ENCODE results near the gene CCDC178.

DNA sequence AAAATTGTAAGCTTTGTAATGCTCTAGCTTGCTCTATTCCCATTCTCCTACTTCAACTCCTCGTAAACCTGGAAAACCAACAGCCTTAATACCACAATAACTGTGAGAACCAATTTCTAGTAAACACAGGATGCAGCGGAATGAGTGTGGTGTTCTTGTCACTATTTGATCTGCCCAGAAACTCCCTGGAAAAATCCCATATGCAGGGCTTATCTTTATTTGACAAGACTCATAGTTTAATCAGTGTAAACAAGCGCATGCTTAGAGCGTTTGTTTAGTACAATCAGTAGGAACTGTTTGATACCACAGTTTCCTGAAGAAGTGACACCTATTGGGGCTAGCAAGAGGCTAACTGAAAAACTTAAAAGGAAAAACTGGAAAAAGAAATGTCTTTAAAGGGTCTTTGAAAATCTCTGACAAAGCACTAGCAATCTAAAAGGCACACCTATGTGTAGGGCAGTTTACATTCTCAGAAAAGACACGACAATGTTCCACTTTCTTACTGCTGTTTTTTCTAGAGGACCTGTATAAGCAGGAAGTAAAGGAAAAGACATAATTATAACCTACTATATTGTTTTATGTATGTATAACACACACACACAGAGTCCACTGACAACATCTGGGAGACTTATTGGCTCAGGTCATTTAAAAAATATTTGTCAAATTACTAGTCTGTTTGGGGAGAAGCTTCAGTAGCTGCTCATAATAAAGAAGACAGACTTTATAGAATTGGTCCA, 426.3 kb downstream of the CCDC178 start:
- TF ChIP-seq POLR2A (IDR thresholded peaks at IDR 0.05) (no peak), POLR2AphosphoS5 (IDR thresholded peaks at IDR 0.05) (no peak)
- TF ChIP-seq, protein P1, sequence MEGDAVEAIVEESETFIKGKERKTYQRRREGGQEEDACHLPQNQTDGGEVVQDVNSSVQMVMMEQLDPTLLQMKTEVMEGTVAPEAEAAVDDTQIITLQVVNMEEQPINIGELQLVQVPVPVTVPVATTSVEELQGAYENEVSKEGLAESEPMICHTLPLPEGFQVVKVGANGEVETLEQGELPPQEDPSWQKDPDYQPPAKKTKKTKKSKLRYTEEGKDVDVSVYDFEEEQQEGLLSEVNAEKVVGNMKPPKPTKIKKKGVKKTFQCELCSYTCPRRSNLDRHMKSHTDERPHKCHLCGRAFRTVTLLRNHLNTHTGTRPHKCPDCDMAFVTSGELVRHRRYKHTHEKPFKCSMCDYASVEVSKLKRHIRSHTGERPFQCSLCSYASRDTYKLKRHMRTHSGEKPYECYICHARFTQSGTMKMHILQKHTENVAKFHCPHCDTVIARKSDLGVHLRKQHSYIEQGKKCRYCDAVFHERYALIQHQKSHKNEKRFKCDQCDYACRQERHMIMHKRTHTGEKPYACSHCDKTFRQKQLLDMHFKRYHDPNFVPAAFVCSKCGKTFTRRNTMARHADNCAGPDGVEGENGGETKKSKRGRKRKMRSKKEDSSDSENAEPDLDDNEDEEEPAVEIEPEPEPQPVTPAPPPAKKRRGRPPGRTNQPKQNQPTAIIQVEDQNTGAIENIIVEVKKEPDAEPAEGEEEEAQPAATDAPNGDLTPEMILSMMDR (IDR thresholded peaks at IDR 0.05) = no peak

Data from prostate gland (tissue), 2 donors.